GM19328 (cell line): ENCODE data around the gene UBR1.
"Not testable (repeated sequence)": the region's sequence is repeated elsewhere in the genome, so short reads cannot be mapped to it uniquely, and the experiment has no call there.

Experiments used
- ATAC-seq: cut with Tn5 transposase; IDR thresholded peaks from one replicate; pipeline ENCODE4 v1.9.1; 2021; ENCODE audit warnings: mild to moderate bottlenecking, moderate library complexity; ENCODE audit not compliant: unreplicated experiment

UBR1 gene

GRCh38 chr15:42984493-42985034 lies 121.3 kb downstream of the UBR1 start:
- ATAC-seq, result no peak

GRCh38 chr15:42979113-42979512 lies 126.7 kb downstream of the UBR1 start:
- not testable (repeated sequence) for ATAC-seq

GRCh38 chr15:42974202-42974862 lies 131.5 kb downstream of the UBR1 start:
- no peak for ATAC-seq

- no peak for ATAC-seq
Measured at GRCh38 chr15:42973114-42973513, 132.7 kb downstream of the UBR1 start.

GRCh38 chr15:42971830-42972229 lies 134.0 kb downstream of the UBR1 start:
- ATAC-seq, result no peak

- ATAC-seq, result no peak
Measured at GRCh38 chr15:42964476-42964875, 141.4 kb downstream of the UBR1 start.

GRCh38 chr15:42955518-42955917 lies 150.3 kb downstream of the UBR1 start:
- no peak for ATAC-seq

- ATAC-seq, result no peak
Measured at GRCh38 chr15:42954291-42954690, 151.5 kb downstream of the UBR1 start.

GRCh38 chr15:42948898-42949297 lies 156.9 kb downstream of the UBR1 start:
- not testable (repeated sequence) for ATAC-seq

- no peak for ATAC-seq
Measured at GRCh38 chr15:42940527-42940926, 165.3 kb downstream of the UBR1 start.

- no peak for ATAC-seq
Measured at GRCh38 chr15:42939841-42940240, 166.0 kb downstream of the UBR1 start.

GRCh38 chr15:42937143-42937542 lies 168.7 kb downstream of the UBR1 start:
- no peak for ATAC-seq

GRCh38 chr15:42933886-42934667 lies 171.8 kb downstream of the UBR1 start:
- ATAC-seq, result no peak

- no peak for ATAC-seq
Measured at GRCh38 chr15:42932833-42933515, 172.9 kb downstream of the UBR1 start.

GRCh38 chr15:42931702-42932486 lies 173.9 kb downstream of the UBR1 start:
- ATAC-seq, result no peak

- no peak for ATAC-seq
Measured at GRCh38 chr15:42929306-42929848, 176.5 kb downstream of the UBR1 start.

- no peak for ATAC-seq
Measured at GRCh38 chr15:42921342-42921731, 184.5 kb downstream of the UBR1 start.

GRCh38 chr15:42920519-42921341 lies 185.1 kb downstream of the UBR1 start, which contains the start of gene TTBK2:
TTBK2 (minus strand) TSS chr15:42920778; CDS start chr15:42878617, 42,161 bp downstream.
- ATAC-seq, result peak; percentile 98

- peak; percentile 12 for ATAC-seq
Measured at GRCh38 chr15:42919799-42920518, 185.9 kb downstream of the UBR1 start.
